HG03025 (cell line): Measurements from ENCODE around the gene MYO16.

Experiments
- ATAC-seq: cut with Tn5 transposase; IDR thresholded peaks from one replicate; pipeline ENCODE4 v1.9.1; 2021; ENCODE audit warnings: mild to moderate bottlenecking, moderate library complexity; ENCODE audit not compliant: unreplicated experiment, low FRiP score

Gene MYO16

GRCh38 chr13:109160357-109160756 is 530.9 kb downstream of the MYO16 start:
- ATAC-seq = no peak

DNA sequence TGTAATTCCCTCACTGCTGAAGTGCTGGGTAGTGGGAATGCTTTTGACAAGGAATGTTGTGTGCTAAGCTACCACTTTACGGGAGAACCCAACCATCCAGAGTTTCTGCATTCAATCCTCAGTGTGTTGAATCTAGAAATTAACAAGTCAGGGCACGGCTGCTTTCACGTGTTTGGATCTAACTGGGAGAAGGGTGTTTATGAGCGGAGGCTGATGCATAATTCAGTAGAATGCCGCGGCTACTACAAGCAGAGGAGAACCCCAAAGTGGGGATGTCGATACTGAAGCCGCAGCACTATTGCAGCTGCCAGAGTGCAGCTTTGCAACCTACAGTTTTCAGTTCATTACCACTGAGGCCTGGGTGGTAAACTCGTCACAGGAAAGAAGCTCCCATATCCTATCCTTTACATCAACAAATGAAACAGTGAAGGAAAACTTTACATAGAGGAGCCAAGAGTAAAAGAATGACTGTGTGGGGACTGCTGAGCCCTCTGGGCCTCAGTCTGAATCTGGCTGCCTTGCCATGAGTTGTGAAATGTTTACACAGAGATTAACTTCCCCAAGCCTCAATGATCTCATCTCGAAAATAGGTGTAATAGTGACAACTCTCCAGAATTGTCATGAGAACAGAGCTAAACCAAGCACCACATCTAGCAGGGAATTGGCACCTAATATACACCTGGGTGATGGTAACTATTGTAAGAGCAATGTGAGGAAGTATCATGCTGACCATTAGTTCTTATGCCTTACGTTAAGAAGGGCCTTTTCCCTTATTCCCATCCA is 531.7 kb downstream of the MYO16 start:
- no peak for ATAC-seq

- ATAC-seq = peak; percentile 98
Observed at GRCh38 chr13:109162248-109163036, 533.0 kb downstream of the MYO16 start.

DNA sequence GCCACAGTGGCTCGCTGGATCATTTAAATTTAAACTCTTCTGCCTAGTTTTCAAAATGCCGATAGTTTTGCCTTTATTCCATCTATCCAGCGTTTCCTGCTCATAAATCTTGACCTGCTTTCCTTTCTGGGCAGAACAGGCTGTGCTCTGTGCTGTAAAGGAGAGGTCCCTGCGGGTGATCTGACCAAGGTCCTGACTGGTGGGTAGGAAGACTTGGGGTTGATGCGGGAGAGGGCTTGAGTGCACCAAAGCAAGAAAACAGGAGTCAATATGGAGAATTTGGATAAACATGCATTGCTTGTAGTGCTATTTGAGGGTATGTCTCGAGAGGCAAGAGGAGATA is 533.6 kb downstream of the MYO16 start:
- peak; percentile 4 for ATAC-seq

DNA sequence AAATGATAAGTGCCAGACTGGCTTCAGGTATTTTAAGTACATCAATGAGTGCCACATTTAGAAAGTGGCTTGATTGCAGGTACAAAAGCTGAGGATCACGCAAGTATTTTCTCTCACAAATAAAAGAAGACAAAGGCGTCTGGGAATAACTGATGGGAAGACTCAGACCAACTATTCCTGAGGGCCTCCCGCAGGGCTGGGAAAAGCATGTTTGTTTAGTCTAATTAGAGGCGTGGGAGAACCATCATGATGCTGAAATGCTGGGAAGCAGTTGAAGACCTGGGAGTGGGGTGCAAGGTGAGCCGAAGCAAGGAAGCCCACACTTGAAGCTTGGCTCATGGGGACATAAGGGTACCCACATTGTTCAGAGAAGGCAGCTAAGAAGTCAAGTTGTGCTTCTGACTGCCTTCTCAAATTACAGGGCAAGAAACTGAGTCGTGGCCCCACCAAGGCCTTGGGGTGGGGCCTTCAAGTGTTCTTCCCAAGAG is 536.0 kb downstream of the MYO16 start:
- ATAC-seq = no peak

GRCh38 chr13:109166804-109167203 is 537.4 kb downstream of the MYO16 start:
- no peak for ATAC-seq

- ATAC-seq = no peak
Observed at GRCh38 chr13:109172136-109172535, 542.7 kb downstream of the MYO16 start.

DNA sequence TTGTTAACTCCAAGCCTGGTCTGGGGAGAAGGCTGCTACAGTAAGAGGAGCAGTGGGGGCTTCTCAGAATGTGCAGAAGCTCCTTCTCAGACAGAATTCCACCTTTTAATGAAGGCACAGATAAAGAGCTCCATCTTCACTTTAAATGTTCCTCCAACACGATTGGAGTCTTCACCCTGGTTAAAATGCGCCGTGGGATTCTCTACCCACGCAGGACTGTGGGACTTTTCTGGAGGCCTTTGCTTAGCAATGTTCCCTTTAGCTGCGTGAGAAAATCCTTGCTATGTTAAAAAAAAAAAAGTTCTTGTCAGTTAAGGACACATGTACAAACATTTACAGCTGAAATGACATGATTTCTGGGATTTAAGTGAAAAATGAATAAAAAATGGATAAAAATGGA is 546.3 kb downstream of the MYO16 start:
- no peak for ATAC-seq

GRCh38 chr13:109180905-109181425 is 551.6 kb downstream of the MYO16 start:
- no peak for ATAC-seq

- ATAC-seq = no peak
Observed at GRCh38 chr13:109182777-109183465, 553.5 kb downstream of the MYO16 start.

GRCh38 chr13:109191413-109191812 is 562.0 kb downstream of the MYO16 start:
- ATAC-seq = no peak

GRCh38 chr13:109192306-109192705 is 562.9 kb downstream of the MYO16 start:
- no peak for ATAC-seq

DNA sequence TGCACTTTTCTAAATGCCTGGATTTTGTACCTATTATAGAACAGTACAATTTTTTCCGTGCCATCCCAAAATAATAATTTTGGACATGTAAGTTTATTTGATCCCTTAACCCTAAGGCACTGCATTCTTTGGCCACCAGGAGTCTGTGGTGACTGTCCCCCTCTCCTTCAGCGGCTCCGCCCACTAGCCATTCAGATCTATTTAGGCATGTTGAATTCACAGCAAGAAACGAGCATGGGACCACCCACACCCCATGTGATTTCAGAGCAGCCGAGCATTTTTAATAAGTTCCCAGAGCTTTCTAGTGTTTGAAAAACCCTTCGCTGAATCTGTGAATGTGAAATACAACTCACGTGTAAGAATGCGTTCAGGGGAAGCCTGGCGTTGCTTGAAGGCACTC is 567.5 kb downstream of the MYO16 start:
- ATAC-seq = no peak

DNA sequence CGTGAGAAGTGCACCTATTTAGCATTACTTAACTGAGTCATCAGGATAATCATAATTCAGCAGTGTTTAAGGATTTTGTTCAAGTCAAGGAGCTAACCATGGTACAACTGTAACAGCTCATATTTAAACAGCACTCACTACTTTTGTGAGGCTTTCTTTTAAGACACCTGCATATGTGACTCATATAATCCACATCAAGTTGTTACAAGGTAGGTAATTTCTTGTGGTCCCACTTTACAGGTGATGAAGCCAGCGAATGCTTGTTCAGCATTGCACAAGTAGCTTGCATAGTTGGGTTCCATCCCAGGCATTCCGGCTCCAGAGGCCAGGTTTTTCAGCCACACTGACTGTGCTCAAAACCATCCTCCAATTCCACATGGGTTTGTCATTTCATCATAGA is 569.2 kb downstream of the MYO16 start:
- ATAC-seq = no peak

DNA sequence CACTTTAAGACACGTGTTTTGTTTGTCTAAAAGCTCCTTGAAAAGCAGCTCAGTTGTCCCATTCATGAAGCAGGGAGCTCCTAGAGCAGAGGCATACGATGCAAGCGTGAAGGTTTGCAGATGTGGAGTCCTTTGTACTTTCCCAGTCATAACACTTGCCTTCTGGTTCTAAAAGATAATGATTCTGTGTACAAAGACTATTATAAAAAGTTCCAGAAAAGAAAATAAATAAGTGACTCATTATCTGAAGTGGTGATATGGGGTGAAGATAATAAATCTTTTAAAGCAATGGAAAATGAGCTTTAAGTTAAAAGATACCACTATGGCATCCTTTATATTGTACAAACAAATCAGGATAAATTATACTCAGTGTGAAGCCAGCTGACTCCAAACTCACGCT is 569.9 kb downstream of the MYO16 start:
- ATAC-seq = no peak

DNA sequence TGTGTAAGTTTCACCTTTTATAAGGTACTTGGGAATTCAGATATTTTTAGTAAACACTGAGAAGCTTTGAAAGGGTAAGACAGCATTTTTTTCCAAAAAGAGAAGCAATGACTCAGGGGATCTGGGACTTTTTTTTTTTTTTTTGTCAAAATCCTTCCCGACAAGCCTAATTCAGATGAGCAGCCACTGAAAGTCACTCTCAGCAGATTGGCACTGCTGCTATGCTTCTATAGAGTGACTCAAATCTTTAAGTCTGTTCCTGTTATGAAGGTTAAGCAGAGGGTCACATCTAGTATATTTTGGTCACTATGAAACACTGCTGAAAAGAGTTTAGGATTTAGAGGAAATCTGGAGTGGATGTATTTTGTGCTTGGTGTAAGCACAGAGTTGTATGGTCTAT is 571.1 kb downstream of the MYO16 start:
- no peak for ATAC-seq

DNA sequence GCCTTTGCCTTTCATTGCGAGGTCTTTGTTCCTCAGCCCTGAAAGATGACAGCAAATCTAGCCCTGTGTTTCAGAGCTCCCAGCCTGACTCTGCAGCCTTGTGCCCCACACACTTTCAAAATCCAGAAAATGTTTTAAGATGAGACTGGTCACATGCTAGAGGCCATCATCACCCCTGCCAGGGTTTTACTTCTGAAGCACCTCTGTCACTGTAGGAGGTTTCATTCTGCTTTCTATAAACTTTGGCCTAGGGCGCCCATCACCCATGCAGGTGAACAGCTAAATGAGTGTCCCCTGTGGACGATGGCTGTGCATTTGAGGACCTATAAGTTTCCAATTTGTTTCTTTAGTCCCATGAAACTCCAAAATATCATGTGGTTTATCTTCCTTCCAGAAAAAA is 574.2 kb downstream of the MYO16 start:
- ATAC-seq = no peak

GRCh38 chr13:109204252-109204651 is 574.8 kb downstream of the MYO16 start:
- no peak for ATAC-seq

DNA sequence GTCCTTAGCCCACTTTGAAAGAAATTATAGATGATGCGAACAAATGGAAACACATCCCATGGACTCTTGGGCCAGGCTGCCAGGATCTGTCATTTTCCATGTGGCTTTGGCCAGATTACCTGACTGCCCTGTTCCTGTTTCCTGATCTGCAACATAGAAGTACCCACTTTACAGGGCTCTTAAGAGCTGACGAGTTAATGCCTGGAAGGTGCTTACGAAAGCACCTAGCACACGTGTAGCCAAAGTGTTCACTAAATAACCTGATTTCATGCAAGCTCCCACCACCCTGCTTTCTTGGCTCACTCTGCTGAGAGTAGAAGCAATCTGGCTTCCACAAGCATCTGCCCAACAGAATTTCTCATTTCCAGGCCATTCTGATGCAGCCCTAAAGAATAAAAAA is 575.2 kb downstream of the MYO16 start:
- no peak for ATAC-seq

DNA sequence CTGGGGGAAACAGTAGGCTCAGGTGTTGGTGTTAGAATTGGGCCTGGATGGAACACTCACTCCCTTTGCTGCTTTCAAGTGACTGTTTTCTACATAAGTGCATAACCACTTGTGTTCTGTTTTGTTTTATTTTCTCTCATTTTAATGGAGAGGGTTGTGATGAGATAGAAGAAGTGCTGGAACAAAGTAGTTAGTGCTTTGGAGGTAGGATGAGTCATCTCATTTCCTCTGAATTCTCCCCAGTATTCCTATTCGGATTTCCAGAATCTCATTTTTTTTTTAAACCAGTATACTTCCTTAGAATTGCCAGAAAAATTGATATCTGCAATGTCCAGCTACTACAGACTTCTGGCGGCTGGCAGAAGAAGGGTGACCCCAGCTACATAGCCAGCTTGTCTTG is 575.9 kb downstream of the MYO16 start:
- no peak for ATAC-seq

DNA sequence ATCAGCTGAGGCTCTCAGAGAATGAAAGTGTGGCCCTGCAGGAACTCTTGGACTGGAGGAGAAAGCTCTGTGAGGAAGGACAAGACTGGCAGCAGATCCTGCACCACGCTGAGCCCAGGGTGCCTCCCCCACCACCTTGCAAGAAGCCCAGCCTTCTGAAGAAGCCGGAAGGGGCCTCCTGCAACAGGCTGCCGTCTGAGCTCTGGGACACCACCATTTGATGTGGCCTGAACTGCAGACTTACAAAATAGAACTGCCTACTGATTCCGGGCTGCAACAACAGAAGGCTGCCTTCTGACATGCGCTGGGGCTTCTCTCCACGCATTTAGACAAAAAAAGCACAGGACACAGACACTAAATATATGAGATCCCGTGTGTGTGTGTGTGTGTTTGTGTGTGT is 577.2 kb downstream of the MYO16 start:
- ATAC-seq = no peak
